ENCODE results near the gene TFRC. TPM values are rescaled to one million over a fixed set of nuclear protein-coding genes. Genes with fewer than 3 reads are reported as not detected.

The TFRC gene
- total RNA-seq, 4 donors from 2014 or later: 102 to 200 (median 126) TPM

DNA sequence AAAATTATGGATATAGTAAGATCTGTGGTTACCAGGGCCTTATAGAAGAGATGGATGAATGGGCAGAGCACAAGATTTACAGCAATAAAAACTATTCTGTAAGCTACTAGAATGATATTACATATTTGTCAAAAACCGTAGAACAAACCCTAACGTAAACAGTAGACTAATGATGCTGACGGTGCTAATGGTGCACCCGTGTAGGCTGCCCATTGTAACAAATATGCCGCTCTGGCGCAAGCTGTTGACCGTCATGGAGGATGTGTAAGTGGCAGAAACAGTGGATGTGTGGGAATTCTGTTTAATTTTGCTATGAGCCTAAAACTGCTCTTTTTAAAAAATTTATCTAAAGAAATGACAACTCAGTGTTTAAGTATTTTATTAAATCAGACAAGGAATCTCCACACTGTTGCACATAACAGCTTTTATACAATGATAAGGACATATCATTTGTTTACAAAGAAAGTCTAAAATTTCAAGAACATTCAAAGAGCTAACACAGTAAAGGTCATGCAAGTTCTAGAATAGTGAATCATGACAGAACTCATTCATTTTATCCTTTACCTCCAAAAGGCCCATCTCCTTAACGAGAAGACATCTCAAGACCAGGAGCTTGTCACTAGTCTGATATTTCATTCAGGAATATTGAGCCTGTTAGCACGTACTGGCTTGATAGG, 32.8 kb downstream of the TFRC start:
- Histone ChIP-seq H3K4me1 (no peaks in the 10 kb centered on the region), H3K4me3 (no peak overlapping the region), H3K27me3 (no peaks in the 10 kb centered on the region), H3K27ac (no peak overlapping the region), H3K36me3 (peaks cover 0 to 59% (median 0%) of the 10 kb centered on the region in 3 donors), H3K9me3 (no peaks in the 10 kb centered on the region)
- no peak for DNase-seq
- TF ChIP-seq CTCF (IDR thresholded peaks at IDR 0.05) (no peak), POLR2A (IDR thresholded peaks at IDR 0.05) (no peak)

DNA sequence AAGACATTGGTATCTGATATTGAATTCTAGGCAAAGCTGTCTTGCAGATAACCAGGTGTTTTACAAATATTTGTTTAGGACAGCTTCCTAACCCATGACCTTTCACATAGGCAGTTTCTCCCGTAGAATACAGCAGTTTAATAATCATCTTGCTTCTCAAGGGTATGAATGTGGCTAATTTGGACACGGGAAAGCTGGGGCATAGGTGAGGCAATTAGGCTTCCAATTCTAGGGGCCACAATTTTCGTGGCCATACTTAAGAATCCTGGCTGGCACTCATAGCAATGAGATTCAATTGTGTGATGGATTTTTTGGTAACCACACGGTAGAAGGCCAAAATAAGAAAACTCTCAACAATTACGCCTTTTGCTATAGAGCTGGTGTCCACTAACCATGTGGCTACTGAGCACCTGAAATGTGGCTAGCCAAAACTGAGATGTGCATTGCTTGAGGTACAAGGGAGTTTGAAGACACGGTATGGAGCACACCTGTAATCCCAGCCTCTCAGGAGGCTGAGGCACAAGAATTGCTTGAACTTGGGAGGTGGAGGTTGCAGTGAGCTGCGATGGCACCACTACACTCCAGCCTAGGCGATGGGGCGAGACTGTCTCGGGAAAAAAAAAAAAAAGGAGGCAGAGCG, 34.4 kb downstream of the TFRC start:
- Histone ChIP-seq H3K27ac (no peak overlapping the region), H3K4me1 (no peaks in the 10 kb centered on the region), H3K4me3 (no peak overlapping the region), H3K27me3 (no peaks in the 10 kb centered on the region), H3K9me3 (no peaks in the 10 kb centered on the region), H3K36me3 (peaks cover 0 to 43% (median 0%) of the 10 kb centered on the region in 3 donors)
- TF ChIP-seq POLR2A (IDR thresholded peaks at IDR 0.05) (no peak), CTCF (IDR thresholded peaks at IDR 0.05) (no peak)
- DNase-seq: no peak

GRCh38 chr3:196044513-196044912, 37.4 kb downstream of the TFRC start:
- peaks cover 0 to 13% (median 0%) of the 10 kb centered on the region in 3 donors for H3K36me3 ChIP-seq
- no peak for DNase-seq

DNA sequence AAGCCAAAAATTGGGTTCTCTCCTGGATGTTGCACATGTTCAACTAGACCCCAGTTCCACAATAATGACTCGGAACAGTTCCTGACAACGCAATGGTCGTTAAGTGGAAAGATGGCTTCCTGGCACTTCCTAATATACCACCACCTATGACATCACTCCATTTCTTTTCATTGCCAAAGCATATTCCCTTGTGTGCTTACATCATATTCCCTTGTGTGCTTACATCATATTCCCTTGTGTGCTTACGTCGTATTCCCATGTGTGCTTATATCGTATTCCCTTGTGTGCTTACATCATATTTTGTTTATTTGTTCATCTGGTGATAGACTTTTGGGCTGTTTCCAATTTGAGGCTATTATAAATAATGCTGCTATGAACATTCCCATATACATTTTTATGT, 39.2 kb downstream of the TFRC start:
- Histone ChIP-seq H3K27me3 (no peaks in the 10 kb centered on the region), H3K4me3 (no peak overlapping the region), H3K4me1 (no peaks in the 10 kb centered on the region), H3K36me3 (no peaks in the 10 kb centered on the region), H3K27ac (no peak overlapping the region), H3K9me3 (no peaks in the 10 kb centered on the region)
- no peak for DNase-seq
- TF ChIP-seq POLR2A (IDR thresholded peaks at IDR 0.05): no peak
- no peak for TF ChIP-seq CTCF (IDR thresholded peaks at IDR 0.05)

More at GRCh38 chr3:196044513-196044912, 37.4 kb downstream of the TFRC start:
- Histone ChIP-seq H3K27me3 (no peaks in the 10 kb centered on the region), H3K9me3 (no peaks in the 10 kb centered on the region), H3K4me1 (no peaks in the 10 kb centered on the region), H3K4me3 (no peak overlapping the region), H3K27ac (no peak overlapping the region)
- TF ChIP-seq CTCF (IDR thresholded peaks at IDR 0.05) (no peak), POLR2A (IDR thresholded peaks at IDR 0.05) (no peak)

- no peak for DNase-seq
- Histone ChIP-seq H3K27me3 (no peaks in the 10 kb centered on the region), H3K4me1 (no peaks in the 10 kb centered on the region), H3K27ac (no peak overlapping the region), H3K9me3 (no peaks in the 10 kb centered on the region), H3K36me3 (no peaks in the 10 kb centered on the region), H3K4me3 (no peak overlapping the region)
- no peak for TF ChIP-seq CTCF (IDR thresholded peaks at IDR 0.05)
- no peak for TF ChIP-seq POLR2A (IDR thresholded peaks at IDR 0.05)
Observed at GRCh38 chr3:196039359-196039758, 42.5 kb downstream of the TFRC start.
